ENCODE data around the gene RSPH6A. TPM values are rescaled to one million over a fixed set of nuclear protein-coding genes. Genes with fewer than 3 reads are reported as not detected.

RSPH6A gene
- total RNA-seq, 1 experiment from 2014 or later, result 0.55 TPM

- no peak overlapping the region for H3K4me3 Mint-ChIP-seq
- no peak overlapping the region for H3K4ac ChIP-seq (ENCODE audit: low read depth, low read length)
- no peaks in the 10 kb centered on the region for H3K9me3 Mint-ChIP-seq
Measured at GRCh38 chr19:45821103-45821521, 6.0 kb upstream of the RSPH6A start.

More at GRCh38 chr19:45821103-45821521, 6.0 kb upstream of the RSPH6A start:
- Mint-ChIP-seq H3K36me3 (ENCODE audit: insufficient read depth in 1 of 3, low read depth in 3 of 3) (peaks cover 29 to 68% (median 65%) of the 10 kb centered on the region in 3 experiments), H3K27ac (peak overlapping the region in 2 of 3 experiments; percentile 52 to 59; a peak in 3 of 7 replicates), H3K27me3 (ENCODE audit: low read depth) (no peaks in the 10 kb centered on the region), H3K4me1 (peaks cover 18 to 29% of the 10 kb centered on the region in 2 experiments)
- no peaks in the 10 kb centered on the region for H3K79me2 ChIP-seq (ENCODE audit: insufficient read depth, low read length)
- H4K5ac ChIP-seq (ENCODE audit: insufficient read length, low read depth, low read length), result no peak overlapping the region
- H2BK20ac ChIP-seq (ENCODE audit: low read depth, low read length, poor library complexity, severe bottlenecking), result no peak overlapping the region
- no CpG with 5 or more reads among the region's 8 CpGs for WGBS (ENCODE audit: extremely low coverage, insufficient read length, low lambda C conversion rate)
- no peaks in the 10 kb centered on the region for H3K79me1 ChIP-seq (ENCODE audit: insufficient read depth, low read depth, low read length, poor library complexity, severe bottlenecking)
- H4K20me1 ChIP-seq (ENCODE audit: control insufficient read depth, insufficient read depth, insufficient read length), result no peaks in the 10 kb centered on the region
- H3K9me3 ChIP-seq (ENCODE audit: control insufficient read depth, low read depth, low read length), result no peaks in the 10 kb centered on the region
- no peak overlapping the region for H2BK5ac ChIP-seq (ENCODE audit: insufficient read length, low read length)
- H3K4me1 ChIP-seq (ENCODE audit: insufficient read depth, low read length), result 0 out of 2 replicates have a peak, but pooled peaks cover 1% of the 10 kb centered on the region
- no peak overlapping the region for H4K91ac ChIP-seq (ENCODE audit: insufficient read length, low read depth, low read length)
- H3K27ac ChIP-seq (ENCODE audit: insufficient read length, low read depth, low read length), result no peak overlapping the region
- no peaks in the 10 kb centered on the region for H3K27me3 ChIP-seq (ENCODE audit: insufficient read depth, low read length)
- TF ChIP-seq, protein P1, sequence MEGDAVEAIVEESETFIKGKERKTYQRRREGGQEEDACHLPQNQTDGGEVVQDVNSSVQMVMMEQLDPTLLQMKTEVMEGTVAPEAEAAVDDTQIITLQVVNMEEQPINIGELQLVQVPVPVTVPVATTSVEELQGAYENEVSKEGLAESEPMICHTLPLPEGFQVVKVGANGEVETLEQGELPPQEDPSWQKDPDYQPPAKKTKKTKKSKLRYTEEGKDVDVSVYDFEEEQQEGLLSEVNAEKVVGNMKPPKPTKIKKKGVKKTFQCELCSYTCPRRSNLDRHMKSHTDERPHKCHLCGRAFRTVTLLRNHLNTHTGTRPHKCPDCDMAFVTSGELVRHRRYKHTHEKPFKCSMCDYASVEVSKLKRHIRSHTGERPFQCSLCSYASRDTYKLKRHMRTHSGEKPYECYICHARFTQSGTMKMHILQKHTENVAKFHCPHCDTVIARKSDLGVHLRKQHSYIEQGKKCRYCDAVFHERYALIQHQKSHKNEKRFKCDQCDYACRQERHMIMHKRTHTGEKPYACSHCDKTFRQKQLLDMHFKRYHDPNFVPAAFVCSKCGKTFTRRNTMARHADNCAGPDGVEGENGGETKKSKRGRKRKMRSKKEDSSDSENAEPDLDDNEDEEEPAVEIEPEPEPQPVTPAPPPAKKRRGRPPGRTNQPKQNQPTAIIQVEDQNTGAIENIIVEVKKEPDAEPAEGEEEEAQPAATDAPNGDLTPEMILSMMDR (conservative IDR thresholded peaks at IDR 0.05), result no peak
- no peak overlapping the region for H3K23ac ChIP-seq (ENCODE audit: insufficient read length, low read depth, low read length)
- no peak overlapping the region for H2AK5ac ChIP-seq (ENCODE audit: insufficient read length, low read length)
- H4K8ac ChIP-seq (replicated peaks; ENCODE audit: insufficient read length, low read depth, low read length), result no peak overlapping the region
- H2BK12ac ChIP-seq (ENCODE audit: insufficient read length, low read depth, low read length), result no peak overlapping the region
- no peak overlapping the region for H2BK15ac ChIP-seq (ENCODE audit: low read depth, low read length)
- peaks cover 4% of the 10 kb centered on the region for H3K23me2 ChIP-seq (ENCODE audit: insufficient read length, low read depth, low read length, poor library complexity, severe bottlenecking)
- H3K4me2 ChIP-seq (ENCODE audit: insufficient read depth, insufficient read length, low read length), result no peak overlapping the region
- no peak overlapping the region for H3K56ac ChIP-seq (ENCODE audit: insufficient read length, low read depth, low read length)
- DNase-seq, result no peak
- no peak overlapping the region for H3T11ph ChIP-seq (ENCODE audit: low read length)
- H3K9ac ChIP-seq (ENCODE audit: extremely low read depth, insufficient read length, low read length), result no peak overlapping the region
- no peak overlapping the region for H3K18ac ChIP-seq (ENCODE audit: insufficient read length, low read depth, low read length)
- H2AFZ ChIP-seq (ENCODE audit: low read length), result no peak overlapping the region
- H3K14ac ChIP-seq (ENCODE audit: insufficient read depth, low read length), result no peak overlapping the region
- H2BK120ac ChIP-seq (ENCODE audit: low read depth, low read length, poor library complexity, severe bottlenecking), result no peak overlapping the region

Measured in H9 (cell line).